Measurements from ENCODE around the gene SIAH3.

GRCh38 chr13:45833663-45834375 is 17.7 kb downstream of the SIAH3 start:
- TF ChIP-seq POLR2A (IDR thresholded peaks at IDR 0.05): no peak
- no peak for TF ChIP-seq CTCF (IDR thresholded peaks at IDR 0.05)
